Cardiac septum (tissue), 1 donor: ENCODE results near the gene UGT1A7. TPM values are rescaled to one million over a fixed set of nuclear protein-coding genes. Genes with fewer than 3 reads are reported as not detected.

Experiments
- DNase-seq: peaks from one replicate; pipeline ENCODE4 v3.0.0-alpha.2; 2020; ENCODE audit warnings: low spot score
- intact Hi-C: fragments of 100-400 bp; cut with DNase I; formaldehyde crosslinking; loops from one replicate; pipeline ENCODE4 v1.14.0; 2022
- total RNA-seq: library from RNA; stranded (reverse); fragmentation: NEBNext Ultra II Directional; extraction: Animal tissue kit (Norgen Biotek cat#: 25700); gene quantifications from one replicate; pipeline ENCODE4 v1.2.1, GENCODE V29; 2021
- donor health status: DM: no; HTN: no; CAD: no.

UGT1A7 gene
- total RNA-seq, 1 donor from 2014 or later = not detected

DNA sequence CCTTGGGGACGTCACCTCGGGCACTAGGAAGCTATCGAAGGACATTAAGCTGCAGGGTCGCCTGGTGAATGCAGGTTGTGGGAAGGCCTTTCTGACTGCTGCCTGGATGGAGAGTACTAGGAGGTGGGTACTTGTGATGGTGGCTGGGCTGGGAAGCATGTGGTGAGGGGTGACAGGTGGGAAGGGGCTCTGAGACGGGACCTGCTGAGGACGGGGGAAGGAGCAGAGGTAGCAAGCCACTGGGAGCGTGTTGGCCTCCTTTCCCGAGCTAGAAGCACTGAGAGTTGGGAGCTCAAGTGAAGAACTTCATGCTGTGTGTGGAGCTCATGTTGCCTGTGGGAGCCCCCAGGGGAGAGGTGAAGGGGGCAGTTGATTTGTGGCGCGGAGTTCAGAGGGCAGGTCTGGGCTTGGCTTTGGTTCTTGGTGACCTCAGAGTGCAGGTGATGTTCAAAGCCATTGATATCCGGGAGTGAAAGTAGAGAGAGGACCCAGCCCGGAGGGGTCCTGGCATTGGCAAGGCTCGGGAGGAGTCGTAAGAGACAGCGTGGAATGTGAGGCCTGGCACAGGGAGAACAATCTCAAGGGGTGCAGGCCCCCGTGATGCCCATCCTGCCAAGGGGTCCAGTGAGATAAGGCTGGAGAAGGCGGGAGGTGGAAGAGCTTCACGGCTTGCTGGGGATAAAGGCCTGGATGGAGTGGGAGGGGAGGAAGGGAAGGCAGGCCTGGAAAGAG, 109.6 kb downstream of the UGT1A7 start:
- intact Hi-C loops = no loop called here
- DNase-seq = no peak

DNA sequence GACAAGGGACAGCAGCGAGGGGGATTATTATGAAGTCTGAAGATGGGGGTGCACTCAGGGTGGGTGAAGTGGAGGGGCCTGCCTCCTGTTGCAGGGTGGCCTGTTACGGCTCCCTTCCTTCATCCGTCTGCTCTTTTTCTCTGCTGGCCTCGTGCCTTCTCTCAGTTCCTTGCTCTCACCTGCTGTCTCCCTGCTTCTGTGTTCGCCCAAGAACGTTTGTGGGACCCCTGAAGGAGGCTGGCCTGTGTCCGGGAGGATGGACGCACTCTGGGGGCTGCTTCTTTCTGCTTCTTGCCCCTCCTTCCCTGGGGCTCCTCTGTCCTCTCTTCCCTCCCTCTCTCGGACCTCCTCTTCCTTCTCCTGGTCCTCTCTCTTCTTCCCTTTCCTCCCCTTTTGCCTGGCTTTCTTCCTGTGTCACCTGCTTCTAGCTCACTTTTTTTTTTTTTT, 110.2 kb downstream of the UGT1A7 start:
- intact Hi-C loops = no loop called here
- DNase-seq = no peak

DNA sequence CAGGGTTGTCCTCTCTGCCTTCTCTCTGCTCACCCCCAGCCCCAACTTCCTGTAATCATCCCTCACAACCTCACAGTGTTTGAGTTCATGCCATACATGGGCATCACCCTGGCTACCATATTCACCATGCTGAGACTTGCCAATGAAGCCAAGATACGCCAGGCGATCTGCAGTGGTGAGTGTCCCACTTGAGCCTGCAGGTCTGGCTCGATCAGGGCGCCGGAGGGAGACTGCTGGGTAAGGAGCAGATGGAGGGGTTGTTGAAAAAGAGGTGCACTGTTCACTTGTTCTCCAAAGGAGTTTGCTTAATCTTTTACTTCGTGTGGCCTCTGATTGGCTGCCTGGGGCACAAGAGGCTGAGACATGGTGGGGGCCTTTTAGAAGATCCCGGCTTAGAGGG, 111.0 kb downstream of the UGT1A7 start:
- intact Hi-C loops = no loop called here

DNA sequence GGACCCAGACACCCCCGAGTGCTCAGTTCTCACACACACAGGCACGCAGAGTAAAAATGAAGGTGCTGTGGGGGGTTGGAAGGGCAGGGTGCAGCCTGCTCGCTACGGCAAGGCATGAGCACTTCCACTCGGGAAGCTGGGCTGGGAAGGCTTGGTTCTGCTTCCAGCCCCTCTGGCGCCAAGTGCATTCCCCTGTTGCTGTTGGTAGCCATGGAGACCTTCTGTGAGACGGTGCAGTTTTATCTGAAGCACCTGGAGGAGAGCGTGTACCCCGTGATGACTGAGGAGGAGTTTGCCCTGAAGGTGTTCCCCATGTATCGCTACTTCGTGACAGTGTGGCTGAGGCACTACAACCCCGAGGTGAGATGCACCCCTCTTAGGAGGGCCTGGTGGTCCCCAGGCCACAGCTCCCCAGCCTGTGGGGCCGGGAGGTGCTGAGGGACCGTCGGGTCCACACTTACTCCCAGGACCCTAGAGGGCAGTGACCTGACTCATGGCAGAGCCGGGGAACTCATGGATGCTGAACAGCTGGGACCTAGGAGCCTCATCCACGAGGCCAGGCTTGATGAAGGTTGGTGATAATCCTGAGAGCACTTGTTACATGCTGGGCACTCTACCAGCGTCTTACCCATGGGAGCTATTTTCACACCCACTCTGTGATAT, 111.9 kb downstream of the UGT1A7 start:
- no peak for DNase-seq
- intact Hi-C loops = no loop called here

More for the DNA sequence above, 111.0 kb downstream of the UGT1A7 start:
- no peak for DNase-seq

DNA sequence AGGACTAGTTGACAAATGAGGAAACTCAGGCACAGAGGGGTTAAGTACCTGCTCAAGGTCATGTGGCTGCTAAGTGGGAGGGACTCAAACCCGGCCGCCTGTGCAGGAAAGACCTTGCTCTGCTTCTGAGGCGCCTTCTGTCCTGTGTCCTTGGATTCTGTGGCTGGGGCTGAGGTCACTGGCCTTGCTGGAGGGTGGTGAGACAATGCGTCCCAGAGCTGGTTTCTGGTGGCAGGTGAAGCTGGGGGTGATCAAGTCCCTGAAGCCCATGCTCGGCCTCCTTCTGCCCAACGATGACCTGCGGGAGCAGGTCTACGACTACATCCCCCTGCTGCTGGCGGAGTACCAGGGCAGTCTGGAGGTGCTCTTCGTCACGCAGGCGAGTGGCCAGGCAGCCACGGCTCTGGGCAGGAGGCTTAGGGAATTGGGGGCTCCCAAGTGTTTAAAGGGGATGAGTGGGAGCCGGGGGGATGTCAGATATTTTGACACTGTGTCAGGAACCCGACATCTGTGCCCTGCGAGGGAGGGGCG, 112.5 kb downstream of the UGT1A7 start:
- DNase-seq = no peak
- intact Hi-C loops = no loop called here

DNA sequence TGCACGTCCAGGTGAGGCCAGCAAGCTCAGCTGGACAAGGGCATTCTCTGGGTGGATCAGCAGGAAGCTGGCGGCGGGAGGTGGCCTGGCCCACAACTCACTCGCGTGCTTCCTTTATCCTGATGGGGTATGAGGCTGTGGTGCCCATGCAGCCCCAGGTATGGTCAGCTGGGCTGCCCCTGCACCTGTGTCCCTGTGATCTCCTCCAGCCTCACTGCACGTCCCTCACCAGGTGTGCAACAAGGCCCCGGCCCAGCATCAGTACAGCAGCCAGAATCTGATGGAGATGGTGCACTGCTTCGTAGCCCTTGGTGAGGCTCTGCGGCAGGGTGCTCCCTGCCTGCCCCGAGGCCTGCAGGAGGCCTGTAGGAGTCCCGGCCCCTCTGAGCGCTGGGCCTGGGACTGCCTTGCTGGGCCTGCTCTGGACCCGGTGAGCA, 114.1 kb downstream of the UGT1A7 start:
- intact Hi-C loops = no loop called here
- DNase-seq = no peak

DNA sequence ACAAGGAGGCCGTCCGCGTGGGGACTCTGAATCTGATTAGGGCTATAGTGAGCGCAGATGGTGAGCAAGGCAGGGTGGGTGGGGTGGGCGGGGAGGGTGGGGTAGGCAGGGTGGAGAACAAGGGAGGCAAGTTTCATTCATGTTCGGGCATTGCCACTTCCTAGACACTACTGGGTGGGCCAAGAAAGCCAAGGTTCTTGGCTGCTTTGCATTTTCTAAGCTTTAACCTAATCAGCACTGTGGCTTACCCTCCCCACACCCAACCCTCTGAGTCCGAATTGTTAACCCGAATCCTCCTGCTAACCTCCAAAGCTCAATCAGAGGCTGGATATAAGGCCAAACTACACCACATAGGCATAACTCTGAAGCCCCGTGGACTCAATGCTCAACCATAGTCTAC, 114.6 kb downstream of the UGT1A7 start:
- intact Hi-C loops = no loop called here
- DNase-seq = no peak

DNA sequence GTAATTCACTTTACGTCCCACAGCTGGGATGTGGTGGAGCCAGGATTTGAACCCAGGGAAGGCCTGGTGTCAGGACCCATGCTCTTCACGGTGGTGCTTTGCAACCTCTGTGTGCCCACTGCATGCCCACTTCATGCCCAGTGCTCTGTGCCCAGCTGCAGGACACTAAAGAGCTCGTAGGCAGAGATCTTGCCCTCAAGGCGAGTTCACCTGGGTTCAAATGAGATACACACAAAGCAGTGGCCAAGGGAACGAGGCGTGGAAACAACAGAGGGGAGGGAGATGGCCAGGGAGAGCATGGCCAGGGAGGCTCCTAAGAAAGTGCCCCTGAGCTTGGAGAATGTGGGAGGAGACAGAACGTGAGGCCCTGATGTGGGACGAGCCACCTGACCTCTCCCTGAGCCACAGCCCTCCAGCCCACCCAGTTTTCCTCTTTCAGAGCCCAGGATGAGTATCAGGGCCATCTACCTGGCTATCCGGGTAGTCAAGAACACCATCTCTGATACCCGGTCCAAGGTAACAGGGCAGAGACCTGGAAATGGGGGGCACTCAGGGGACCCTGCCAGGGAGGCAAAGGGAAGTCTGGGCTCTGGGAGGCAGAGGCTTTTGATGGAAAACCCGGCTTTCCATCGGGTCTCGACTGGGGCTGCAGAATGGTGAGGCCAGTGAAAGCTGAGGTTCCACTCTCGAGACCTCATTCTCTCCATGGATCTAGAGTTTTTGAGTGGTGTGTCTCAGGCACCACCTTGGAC, 116.8 kb downstream of the UGT1A7 start:
- no peak for DNase-seq
- intact Hi-C loops = no loop called here

DNA sequence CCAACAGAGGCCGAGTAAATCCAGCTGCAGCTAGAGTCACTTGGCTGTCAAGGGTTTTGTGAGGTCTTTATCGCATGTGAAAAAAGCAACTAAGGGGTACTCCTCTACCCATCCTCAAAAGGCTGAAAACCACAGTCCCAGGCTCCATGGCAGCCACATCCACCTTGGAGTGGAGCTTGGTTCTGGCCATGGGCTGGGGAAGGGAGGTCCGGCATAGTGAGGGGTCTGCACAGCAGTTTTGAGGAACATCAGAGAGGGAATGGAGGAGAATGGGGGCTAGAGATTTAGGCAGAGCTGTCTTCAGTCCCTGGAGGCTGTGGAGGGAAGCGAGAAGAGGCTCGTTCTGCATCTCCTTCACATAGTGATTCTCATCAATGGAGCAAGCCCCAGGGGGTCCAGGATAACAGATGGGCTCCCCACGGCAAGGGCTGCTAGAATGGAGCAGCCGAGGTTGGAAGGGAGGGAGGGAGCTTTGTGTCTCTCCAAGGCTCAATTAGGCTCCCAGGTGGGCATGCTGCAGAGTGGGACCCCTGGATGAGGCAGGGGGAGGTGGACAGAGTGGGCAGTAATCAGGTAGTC, 117.5 kb downstream of the UGT1A7 start:
- no peak for DNase-seq

DNA sequence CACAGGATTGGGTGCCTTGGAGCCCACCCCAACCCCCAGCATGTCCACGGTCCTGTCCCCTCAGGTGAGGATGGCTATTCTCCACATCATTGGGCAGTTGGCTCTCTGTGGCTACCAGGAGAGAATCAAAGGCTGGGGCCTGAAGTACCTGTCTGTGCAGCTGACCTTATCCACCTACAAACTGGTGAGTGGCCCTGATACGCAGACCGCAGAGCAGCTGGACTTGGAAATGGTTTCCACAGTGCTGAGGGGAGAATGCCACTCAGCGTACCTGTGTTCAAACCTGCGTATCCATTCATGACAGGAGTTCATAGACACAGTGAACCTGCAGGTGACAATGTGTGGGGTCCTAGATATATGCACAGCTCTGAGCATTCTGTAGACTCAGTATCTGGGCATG, 118.0 kb downstream of the UGT1A7 start:
- DNase-seq = no peak
- intact Hi-C loops = no loop called here

More for the DNA sequence above, 117.5 kb downstream of the UGT1A7 start:
- intact Hi-C loops = no loop called here

DNA sequence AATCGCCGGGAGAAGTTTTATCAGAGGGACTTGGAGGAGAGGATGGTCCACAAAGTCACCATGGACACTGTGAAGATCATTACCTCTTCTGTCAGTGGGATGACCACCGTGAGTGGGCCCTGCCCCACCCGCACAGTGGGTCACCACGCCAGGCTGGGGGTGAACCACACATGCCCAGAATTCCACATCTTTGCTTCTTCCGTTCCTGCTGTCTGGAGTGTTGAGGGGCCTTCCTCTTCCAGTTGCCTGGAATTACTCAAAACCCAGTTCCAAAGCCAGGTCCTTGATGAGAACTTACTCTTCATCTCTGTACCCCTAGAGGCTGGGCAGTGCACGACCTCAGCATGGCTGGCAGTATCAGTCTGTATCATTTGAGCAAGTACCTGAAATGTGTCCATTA, 118.5 kb downstream of the UGT1A7 start:
- no peak for DNase-seq
- intact Hi-C loops = no loop called here

DNA sequence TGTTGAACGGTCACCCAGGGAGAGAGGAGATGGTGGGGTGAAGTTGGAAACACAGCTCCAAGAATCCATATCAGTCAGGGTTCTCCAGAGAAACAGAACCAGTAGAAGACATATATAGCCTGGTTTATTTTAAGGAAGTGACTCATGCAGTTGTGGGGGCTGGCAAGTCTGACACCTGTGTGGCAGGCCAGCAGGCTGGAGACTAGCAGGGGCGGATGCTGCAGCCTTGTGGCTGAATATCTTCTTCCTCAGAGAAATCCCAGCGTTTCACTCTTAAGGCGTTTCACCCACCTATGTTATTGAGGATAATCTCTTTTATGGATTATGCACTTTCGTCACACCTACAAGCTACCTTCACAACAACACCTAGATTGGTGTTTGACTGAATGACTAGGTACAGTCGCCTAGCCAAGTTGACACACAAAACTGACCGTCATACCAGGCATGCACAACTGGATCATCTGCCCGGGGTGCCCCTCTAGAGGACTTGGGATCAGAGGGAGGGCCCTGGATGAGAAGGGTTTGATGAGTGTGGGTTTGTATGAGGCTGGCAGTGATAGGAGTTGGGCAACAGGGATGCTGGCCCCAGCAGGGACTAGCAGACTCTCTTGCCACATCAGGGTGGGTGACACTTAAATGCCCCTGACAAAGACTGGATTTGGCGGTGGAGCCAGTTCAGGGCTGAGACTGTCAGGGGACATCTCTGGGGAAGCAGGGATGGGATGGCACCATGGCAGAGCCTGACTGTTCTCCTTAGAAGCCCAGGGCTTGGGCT, 119.8 kb downstream of the UGT1A7 start:
- intact Hi-C loops = no loop called here
- no peak for DNase-seq

DNA sequence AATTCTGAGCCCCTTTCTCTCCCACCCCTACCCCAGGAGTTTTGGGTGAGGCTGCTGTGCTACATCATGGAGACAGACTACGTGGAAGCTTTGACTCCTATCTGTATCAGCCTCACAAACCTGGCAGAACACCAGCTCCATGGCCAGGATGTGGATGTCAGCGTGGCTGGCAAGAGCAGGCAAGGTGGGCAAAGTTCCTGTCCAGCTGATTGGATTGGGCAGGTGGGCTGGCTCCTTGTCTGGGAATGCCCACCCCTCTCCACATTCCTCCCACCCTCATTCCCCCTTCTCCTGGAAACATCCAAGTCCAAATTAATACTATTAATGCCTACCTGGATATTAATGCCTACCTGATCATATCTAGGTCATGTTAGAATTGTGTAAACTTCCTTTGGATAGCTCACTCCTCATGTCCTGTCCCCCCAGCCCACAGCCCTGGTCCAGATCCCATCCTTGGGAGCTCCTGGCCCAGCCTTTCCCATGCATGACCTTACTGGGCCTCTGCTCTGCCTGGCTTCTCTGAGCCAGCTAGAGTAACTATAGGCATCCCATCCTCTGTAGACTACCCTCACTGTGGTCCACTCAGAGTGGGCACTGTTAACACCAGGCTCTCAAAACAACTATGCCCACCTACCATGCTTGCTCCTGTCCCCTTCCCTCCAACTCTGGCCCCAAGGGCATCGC, 120.6 kb downstream of the UGT1A7 start:
- intact Hi-C loops = no loop called here
- no peak for DNase-seq

DNA sequence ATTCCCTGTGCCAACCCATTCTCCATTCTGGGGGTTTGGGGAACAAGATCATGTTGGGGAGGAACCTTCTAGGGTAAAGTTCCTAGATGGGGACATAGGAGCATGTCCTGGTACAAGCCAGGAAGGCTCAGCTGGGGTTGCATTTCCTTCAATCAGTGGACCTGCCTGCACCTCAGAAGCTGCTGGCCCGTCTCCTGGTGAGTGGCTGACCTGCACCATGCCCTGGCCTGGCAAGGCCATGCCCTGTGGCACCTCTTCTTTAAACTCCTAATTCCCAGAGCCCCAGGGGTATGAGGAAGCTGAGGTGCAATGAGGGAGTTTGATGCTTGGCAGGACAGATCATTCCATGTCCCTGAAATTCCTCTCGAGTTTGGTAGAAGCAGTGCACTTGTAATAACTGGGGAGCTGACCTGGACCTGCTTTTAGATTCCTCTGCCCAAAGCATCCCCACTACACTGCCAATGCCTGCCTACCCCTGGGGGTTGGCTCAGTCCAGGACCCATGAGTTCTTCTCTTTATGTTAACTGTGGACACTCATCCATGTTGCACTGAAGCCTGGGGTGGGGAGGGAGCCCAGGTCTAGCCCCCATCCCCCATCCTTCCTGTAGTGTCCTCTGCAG, 121.7 kb downstream of the UGT1A7 start:
- DNase-seq = no peak
- intact Hi-C loops = no loop called here

DNA sequence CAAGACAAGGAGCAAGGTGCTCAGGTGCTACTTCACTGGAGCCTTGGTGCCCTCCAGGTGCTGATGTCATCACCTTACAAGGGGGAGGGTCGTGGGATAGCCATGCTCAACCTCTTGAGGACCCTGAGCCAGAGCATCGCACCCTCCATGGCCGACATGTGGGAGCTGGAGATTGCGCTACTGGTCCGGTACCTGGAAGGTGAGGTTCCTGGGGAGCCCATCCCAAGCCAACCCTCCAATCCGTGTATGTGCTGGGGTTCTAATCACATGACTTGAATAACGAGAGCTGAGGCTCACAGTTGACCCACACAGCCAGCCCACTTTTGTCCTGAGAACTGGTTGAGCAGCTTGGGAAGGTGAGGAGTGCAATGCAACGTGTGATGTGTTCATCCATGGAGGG, 122.3 kb downstream of the UGT1A7 start:
- DNase-seq = no peak
- intact Hi-C loops = no loop called here

DNA sequence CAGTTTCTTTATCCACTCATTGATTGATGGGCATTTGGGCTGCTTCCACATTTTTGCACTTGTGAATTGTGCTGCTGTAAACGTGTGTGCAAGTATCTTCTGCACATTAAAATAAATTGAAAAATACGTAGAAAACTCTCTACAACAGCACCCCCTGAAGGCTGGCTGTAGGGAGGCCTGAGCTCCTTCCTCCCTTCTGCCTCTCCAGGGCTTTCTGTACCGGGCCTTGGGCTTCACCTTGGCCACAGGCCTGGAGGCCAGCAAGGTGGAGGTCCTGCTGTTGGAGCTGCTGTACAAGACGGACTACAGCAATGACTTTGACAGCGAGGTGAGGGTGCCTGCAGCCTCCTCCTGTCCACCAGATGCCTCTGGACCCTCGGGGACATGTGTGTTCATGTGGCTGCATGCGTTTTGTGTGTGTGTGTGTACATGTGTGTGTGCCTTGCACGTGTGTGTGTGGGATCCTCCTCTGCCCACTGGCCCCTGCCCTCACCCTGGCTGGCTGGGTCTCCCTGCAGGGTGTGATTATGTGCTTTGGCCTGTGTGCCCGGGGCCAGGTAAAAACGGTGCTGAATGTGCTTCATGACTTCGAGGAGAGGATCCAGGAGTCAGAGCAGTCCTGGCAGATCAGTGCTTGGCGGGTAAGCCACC, 125.6 kb downstream of the UGT1A7 start:
- intact Hi-C loops = no loop called here
- DNase-seq = no peak

DNA sequence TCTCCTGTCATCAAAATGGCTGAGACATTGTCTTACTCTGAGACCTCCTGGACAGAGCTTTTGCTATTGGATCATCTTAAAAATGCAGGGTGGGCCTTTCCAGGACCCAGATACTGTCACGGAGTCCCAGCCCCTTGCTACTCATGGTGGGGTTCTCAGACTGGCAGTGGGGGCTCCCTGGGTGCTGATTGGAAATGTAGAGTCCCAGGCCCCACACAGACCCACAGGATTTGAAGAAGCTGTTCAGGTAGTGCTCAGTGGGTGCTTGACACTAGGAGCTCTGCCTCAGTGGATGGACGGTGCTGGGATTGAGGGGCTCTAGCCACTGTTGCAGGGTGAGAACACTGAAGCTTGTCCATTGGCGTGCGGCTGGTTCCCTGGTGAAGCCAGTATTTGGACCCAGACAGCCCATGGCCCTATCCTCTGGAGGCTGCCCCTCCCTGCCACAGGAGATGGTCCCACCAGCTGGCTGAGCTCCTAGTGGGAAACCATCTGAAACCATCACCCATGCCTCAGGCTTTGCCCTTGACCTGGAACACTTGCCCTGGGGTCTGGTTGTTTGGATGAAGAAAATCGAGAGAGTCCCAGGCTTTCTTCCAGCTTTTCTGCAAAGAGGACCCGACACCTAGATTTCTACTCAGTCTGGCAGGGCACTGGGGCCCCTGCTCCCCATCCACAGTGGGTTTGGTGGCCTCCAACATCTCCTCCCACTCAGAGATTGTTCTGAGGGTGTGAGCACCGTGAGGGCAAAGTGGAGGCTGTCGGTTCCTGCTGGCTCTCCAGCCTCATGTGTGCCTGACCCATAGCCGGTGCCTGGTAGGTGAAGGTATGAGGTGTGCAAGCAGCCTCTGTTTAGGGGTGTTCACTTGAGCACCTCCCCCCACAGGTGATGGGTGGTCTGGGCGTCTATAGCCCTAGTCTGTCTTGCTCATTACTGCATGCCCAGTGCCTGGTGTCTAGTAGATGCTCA, 126.5 kb downstream of the UGT1A7 start:
- no peak for DNase-seq
- intact Hi-C loops = no loop called here
